SH-SY5Y (cell line): ENCODE results near the gene FAM184B.

Experiments
- GATA2 ChIP-seq: IDR thresholded peaks from 2 replicates; pipeline ENCODE4 v1.6.1; 2011; ENCODE audit warnings: mild to moderate bottlenecking, low read depth, low read length
- GATA3 ChIP-seq: IDR thresholded peaks from 2 replicates; pipeline ENCODE4 v1.6.1; 2011; ENCODE audit warnings: low read depth, mild to moderate bottlenecking, low read length, moderate library complexity

DNA sequence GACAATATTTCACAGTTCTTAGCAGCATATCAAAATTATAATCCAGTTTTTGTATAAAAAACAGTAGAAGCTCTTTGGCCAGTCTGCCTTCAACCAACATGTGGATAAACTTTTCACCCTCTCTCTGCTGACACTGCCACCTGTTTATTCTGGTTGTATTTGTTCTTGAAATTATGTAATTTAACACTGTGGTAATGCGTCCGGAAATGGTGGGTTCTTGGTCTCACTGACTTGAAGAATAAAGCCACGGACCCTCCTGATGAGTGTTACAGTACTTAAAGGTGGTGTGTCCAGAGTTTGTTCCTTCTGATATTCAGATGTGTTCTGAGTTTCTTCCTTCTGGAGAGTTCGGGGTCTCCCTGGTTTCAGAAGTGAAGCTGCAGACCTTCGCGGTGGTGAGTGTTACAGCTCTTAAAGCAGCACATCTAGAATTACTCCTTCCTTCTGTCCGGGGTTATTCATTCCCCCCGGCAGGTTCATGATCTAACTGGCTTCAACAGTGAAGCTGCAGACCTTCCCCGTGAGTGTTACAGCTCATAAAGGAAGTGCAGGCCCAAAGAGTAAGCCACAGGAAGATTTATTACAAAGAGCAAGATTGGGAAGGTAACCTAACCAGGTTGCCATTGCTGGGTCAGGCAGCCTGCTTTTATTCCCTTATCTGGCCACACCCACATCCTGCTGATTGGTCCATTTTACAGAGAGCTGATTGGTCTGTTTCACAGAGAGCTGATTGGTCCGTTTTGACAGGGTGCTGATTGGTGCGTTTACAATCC lies 15.7 kb downstream of the FAM184B start:
- no peak for TF ChIP-seq GATA2
- no peak for TF ChIP-seq GATA3
